ENCODE measurements around the gene AGBL4. TPM values are rescaled to one million over a fixed set of nuclear protein-coding genes. Genes with fewer than 3 reads are reported as not detected.

Gene AGBL4
- total and polyA plus RNA-seq, 7 donors: 0.01 to 0.05 TPM; not detected in 5

GRCh38 chr1:48552903-48553606, 1470.7 kb downstream of the AGBL4 start:
- H3K27ac ChIP-seq: peak overlapping the region; percentile 66
- no peaks in the 10 kb centered on the region for H3K36me3 ChIP-seq (ENCODE audit: insufficient read depth in 1 of 2, low read depth in 1 of 2)
- H3K4me3 ChIP-seq: no peak overlapping the region
- H3K27me3 ChIP-seq (ENCODE audit: insufficient read depth in 3 of 3, low read length in 2 of 3): no peaks in the 10 kb centered on the region
- no peak for TF ChIP-seq CTCF (IDR thresholded peaks at IDR 0.05)
- H3K4me1 ChIP-seq: peaks cover 18% of the 10 kb centered on the region
- no peaks in the 10 kb centered on the region for H3K9me3 ChIP-seq
- DNase-seq: no peak
- intact Hi-C loops (cut with DNase I): loop anchor here (5.0 kb wide), 2 partner anchors 144 to 264 kb away; no protein-coding TSS in a partner anchor
- peak; percentile 61 to 75 (median 64) for ATAC-seq
- 55 to 70% (median 58%) methylated on average over 5 of the region's 5 CpGs for WGBS, 3 donors

- no peak overlapping the region for H3K4me3 ChIP-seq
- 12 to 32% (median 24%) methylated on average over 1 of the region's 1 CpG for WGBS, 3 donors
- no peaks in the 10 kb centered on the region for H3K36me3 ChIP-seq (ENCODE audit: insufficient read depth in 1 of 2, low read depth in 1 of 2)
- no peak for DNase-seq
- H3K9me3 ChIP-seq: no peaks in the 10 kb centered on the region
- peaks cover 18% of the 10 kb centered on the region for H3K4me1 ChIP-seq
- no peaks in the 10 kb centered on the region for H3K27me3 ChIP-seq (ENCODE audit: insufficient read depth in 3 of 3, low read length in 2 of 3)
- peak; percentile 63 for TF ChIP-seq CTCF (IDR thresholded peaks at IDR 0.05)
- intact Hi-C loops (cut with DNase I): loop anchor here (5.0 kb wide), 2 partner anchors 145 to 265 kb away; no protein-coding TSS in a partner anchor
- peak overlapping the region; percentile 66 for H3K27ac ChIP-seq
- peak; percentile 61 to 76 (median 67) for ATAC-seq
Observed at GRCh38 chr1:48552420-48552819, 1471.3 kb downstream of the AGBL4 start.

- Histone ChIP-seq H3K9me3 (no peaks in the 10 kb centered on the region), H3K36me3 (ENCODE audit: insufficient read depth in 1 of 2, low read depth in 1 of 2) (no peaks in the 10 kb centered on the region), H3K27ac (no peak overlapping the region), H3K27me3 (ENCODE audit: insufficient read depth in 3 of 3, low read length in 2 of 3) (no peaks in the 10 kb centered on the region), H3K4me1 (peaks cover 9% of the 10 kb centered on the region), H3K4me3 (no peak overlapping the region)
- ATAC-seq (no peak), DNase-seq (no peak)
- no peak for TF ChIP-seq CTCF (IDR thresholded peaks at IDR 0.05)
- intact Hi-C loops (cut with DNase I): no loop called here
Observed at GRCh38 chr1:48548985-48549384, 1474.8 kb downstream of the AGBL4 start.

- WGBS, 3 donors: 69 to 78% (median 71%) methylated on average over 1 of the region's 1 CpG
- no peak for ATAC-seq
Observed at GRCh38 chr1:48547561-48548220, 1476.1 kb downstream of the AGBL4 start.

More at GRCh38 chr1:48547561-48548220, 1476.1 kb downstream of the AGBL4 start:
- Histone ChIP-seq H3K4me3 (no peak overlapping the region), H3K36me3 (ENCODE audit: insufficient read depth in 1 of 2, low read depth in 1 of 2) (no peaks in the 10 kb centered on the region), H3K27me3 (ENCODE audit: insufficient read depth in 3 of 3, low read length in 2 of 3) (no peaks in the 10 kb centered on the region), H3K4me1 (peaks cover 2% of the 10 kb centered on the region), H3K27ac (no peak overlapping the region), H3K9me3 (no peaks in the 10 kb centered on the region)
- intact Hi-C loops (cut with DNase I): loop anchor here in 1 of 2 donors (2.0 kb wide), 1 partner anchor 31 kb away; no protein-coding TSS in a partner anchor
- no peak for TF ChIP-seq CTCF (IDR thresholded peaks at IDR 0.05)
- no peak for DNase-seq

All from psoas muscle (tissue), 8 donors.